Mononuclear cell (primary cell): Measurements from ENCODE around the gene SGPL1. TPM values are rescaled to one million over a fixed set of nuclear protein-coding genes. Genes with fewer than 3 reads are reported as not detected.

ENCODE experiments used
- H3K27me3 ChIP-seq: 2 replicates; pipeline ENCODE4 v1.6.0; 2011; ENCODE audit warnings: low read length, control low read depth; ENCODE audit not compliant: insufficient read depth
- H3K4me1 ChIP-seq: 2 replicates; pipeline ENCODE4 v1.5.1; 2011; ENCODE audit warnings: mild to moderate bottlenecking, low read length, control low read depth; ENCODE audit not compliant: insufficient read depth
- H3K4me3 ChIP-seq: 2 replicates; pipeline ENCODE4 v1.5.1; 2011; ENCODE audit warnings: mild to moderate bottlenecking, low read length, moderate library complexity
- H3K9me3 ChIP-seq: 2 replicates; pipeline ENCODE4 v1.5.1; 2011; ENCODE audit warnings: low read depth, mild to moderate bottlenecking, control low read depth, low read length
- total RNA-seq: library from RNA; depleted of rRNA; stranded (reverse); fragments of >200 nt; gene quantifications from one replicate; pipeline ENCODE4 v1.2.3, GENCODE V29; 2012

Gene SGPL1
- total RNA-seq, 1 donor: 25.6 TPM

DNA sequence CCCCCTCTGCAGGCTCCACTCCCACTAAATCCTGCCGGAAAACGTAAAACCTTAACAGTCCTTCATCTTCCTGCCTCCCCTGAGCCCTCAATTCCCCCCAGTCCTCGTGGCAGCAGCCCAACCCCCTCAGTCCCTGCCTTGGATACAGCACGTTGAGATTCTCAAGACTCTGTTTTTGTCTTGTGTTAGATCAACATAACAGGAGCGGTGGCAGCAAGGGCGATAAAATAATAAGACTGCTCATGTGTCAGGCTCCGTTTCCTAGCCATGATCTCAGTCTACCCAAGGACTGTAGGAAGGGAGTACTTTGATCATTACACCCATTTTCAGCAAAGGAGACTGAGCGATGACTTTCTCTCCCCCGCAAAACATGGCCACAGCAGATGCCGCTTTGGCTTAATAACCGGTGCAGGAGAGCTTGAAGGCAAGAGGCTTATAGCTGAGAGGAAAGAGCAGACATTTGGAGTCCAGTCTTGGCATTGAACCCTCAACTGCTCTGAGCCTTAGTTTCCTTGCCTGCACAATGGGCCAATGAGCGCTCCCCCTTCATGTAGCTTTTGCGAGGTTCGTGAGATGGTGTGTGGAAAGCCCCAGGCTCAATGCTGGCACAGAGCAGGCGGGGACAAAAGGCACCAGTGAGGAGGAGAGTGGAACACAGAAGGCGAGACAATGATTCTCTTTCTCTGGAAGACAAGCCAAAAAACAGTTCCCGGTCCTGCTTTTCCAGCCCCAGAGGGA is 114.7 kb downstream of the SGPL1 start:
- H3K4me3 ChIP-seq: no peak overlapping the region
- no peaks in the 10 kb centered on the region for H3K27me3 ChIP-seq
- no peaks in the 10 kb centered on the region for H3K4me1 ChIP-seq
- H3K9me3 ChIP-seq: no peaks in the 10 kb centered on the region

Other genes with a start within 250 kb of the SGPL1 start
- 60.4 TPM for gene PRF1, start 213.2 kb upstream of the SGPL1 start, total RNA-seq
- gene ADAMTS14, start 143.4 kb upstream of the SGPL1 start, total RNA-seq: not detected
- gene TBATA, start 30.6 kb upstream of the SGPL1 start, total RNA-seq: not detected
- gene PCBD1, start 72.6 kb downstream of the SGPL1 start, total RNA-seq: 7.0 TPM